Erythroblast (primary cell): ENCODE results near the gene CATSPER4.

ENCODE experiments used
- GATA1 ChIP-seq: IDR thresholded peaks from 2 replicates; pipeline ENCODE4 v1.6.1; 2011; ENCODE audit warnings: low read depth, mild to moderate bottlenecking, control low read depth, low read length, moderate library complexity
- POLR2A ChIP-seq: IDR thresholded peaks from 2 replicates; pipeline ENCODE4 v1.6.1; 2011; ENCODE audit warnings: mild to moderate bottlenecking, low read length

- TF ChIP-seq POLR2A (no peak), GATA1 (no peak)
Measured at GRCh38 chr1:26187882-26188281, 2.5 kb upstream of the CATSPER4 start.
